Activated T-cell treated with anti-CD3 and anti-CD28 coated beads for 1 hour (primary cell): ENCODE results near the gene DSP.

ENCODE experiments used
- DNase-seq: peaks from one replicate; pipeline ENCODE4 v3.0.0-alpha.2; 2020; ENCODE audit warnings: low read depth

The DSP gene

DNA sequence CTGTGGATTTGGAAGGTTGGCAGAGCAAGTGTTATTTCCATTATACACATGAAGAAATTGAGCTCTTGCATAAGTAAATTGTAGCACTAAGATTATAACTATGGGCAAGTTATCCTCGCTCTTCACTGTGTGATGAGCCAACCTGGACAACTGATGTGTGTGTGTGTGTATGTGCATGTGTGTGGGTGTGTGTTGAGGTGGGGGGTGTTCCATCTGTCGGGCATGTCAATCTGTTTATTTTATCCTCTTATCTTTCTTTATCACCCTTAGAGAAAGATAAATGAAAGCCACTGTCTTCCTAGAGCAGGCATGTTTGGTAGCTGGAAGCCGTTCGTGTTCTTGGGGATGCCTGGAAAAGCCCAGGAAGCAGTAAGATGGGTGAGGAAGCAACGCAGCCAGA, 3.0 kb upstream of the DSP start:
- no peak for DNase-seq

DNA sequence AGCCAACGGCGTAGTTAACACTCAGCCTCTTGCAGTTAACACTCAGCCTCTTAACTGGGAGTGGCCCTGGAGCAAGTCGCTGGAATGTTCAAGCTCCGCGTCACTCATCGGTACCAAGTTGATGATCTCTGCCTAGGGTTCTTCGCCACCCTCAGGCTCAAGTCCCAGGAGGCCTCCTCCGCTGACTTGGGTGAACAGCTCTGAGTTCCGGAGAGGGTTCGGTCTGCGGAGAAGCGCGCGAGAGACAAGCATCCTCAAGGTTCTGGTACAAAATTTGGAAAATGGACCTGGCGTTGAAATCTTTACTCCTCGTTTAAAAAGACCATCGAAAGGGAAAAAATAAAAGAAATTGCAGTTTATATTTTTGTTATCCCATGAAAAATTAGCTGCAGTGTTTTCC, 876 bp upstream of the DSP start:
- no peak for DNase-seq

- DNase-seq = no peak
Observed at GRCh38 chr6:7542065-7542873, 798 bp downstream of the DSP start.

DNA sequence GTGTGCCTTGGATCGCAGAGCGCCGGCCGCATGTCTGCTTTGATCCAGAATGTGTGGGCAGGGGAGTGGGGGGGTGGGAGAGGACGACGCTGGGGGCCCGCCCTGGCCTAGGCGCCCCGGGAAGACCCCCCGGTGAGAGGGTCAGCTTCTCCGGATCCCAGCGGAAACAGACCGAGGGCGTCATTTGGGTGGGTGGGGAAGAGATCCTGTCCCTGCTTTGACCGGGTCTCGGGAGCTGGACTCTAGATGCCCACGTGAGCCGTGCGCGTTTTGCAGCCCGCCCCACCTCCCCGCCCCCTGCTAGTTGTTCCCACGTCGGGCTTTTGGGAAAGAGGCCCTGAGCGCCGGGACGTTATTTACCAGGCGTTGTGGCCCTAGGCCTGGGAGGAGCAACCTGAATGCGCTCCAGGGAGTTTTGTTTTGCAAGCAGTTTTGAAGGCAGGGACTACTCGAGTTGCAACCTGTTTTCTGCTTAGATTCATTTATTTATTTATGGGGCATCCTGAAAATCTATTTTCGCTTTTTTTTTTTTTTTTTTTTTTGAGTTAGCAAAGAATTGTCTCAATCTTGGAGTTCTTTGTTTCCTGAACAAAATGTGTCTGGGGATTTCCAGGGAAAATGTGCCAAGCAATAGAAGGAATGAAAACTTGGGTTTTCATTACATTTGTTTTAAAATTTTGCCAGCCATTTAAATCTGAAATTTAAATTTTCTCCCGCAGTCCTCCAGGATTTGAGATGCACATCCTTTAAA, 1.6 kb downstream of the DSP start:
- DNase-seq = no peak

DNA sequence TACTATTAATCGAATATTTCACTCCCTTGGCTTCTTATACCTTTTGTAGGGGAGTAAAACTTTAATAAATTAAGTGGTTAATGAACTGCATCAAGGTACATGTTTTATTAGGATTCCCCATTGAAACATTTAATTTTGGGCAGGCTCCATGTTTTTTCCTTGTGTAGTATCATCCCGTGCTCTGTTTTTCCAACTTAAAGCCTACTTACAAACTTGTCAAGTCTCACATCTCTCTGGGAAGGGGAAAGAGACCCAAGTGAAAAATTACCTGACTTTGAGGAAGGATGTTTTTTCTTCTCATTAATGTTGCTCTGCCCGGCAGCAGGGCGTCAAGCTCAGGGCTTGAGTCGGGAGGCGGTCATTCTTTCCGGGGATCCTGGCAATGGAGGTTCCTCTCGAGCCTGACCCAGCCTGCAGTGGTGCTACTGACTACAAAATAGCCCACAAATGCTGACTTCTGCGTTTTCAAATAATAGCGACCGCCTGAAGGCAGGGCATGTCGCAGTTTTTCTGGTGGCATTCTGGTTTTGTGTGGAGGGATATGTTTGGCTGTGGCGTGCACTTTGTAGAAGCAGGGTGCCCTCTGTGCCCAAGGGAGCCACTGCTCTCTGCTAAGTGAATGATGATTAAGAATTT, 2.4 kb downstream of the DSP start:
- DNase-seq = no peak

GRCh38 chr6:7544597-7544996, 3.1 kb downstream of the DSP start:
- DNase-seq = no peak

DNA sequence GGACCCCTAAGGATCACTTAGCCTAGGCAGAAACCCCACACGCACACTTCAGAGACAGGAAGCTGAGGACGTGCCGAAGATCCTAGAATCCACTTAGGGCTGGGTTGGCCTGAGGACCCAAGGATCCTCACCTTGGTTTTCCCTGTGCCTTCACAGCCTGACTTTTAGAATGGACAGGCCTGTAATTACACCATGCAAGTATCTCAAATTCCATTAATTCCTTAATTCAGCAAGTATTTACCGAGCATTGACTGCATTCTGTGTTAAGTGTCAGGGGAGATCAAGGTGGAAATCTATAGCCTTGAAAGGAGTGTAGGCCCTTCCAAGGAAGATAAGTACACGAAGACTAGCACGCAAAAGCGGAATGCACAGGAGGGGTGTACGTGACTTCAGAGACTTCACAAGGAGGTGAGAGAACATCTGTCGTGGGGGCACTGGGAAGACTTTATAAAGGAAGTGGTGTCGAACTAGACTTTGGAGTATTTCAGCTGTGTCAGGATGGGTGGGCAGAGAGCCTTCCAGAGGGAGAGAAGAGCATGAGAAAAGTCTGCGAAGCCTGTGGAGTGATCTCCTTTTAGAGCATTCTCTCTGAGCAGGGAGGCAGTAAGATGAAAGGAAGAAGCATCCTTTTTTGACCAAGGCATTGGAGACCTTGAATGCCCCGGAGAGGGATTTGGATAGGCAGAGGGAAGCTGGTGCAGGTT, 4.0 kb downstream of the DSP start:
- no peak for DNase-seq

DNA sequence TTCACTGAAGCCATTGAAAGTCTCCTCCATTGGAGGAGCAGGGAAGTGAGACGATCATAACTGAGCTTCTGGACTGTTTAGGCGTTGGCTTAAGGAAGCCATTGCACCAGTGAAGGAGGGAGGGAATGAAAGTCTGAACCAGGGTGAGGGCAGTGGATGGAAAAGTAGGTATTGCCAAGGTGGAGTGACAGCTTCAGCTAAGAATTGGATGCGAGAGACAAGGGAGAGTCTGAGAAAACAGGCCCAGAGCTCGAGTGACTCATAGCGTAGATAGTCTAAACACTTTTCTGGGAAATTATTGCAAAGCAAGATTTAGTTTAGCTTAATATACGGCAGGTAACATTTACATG, 4.5 kb downstream of the DSP start:
- no peak for DNase-seq

DNA sequence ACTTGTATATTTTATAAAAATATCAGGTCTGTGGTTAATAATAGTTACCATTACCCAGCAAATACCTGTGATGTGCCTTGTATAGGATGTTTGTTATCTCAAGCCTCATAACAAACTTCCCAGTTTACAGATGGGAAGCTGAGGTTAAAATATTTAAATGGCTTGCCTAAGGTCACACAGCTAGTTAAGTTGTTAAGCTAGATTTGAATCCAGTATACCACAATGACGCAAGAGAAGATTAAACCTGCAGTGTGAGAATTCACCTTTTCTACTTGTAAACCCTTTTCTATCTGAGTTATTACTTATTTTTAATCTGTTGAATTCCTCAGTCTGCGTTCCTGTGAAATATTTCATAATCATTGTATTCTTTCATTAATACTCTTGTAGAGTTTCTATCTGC, 4.9 kb downstream of the DSP start:
- no peak for DNase-seq

DNA sequence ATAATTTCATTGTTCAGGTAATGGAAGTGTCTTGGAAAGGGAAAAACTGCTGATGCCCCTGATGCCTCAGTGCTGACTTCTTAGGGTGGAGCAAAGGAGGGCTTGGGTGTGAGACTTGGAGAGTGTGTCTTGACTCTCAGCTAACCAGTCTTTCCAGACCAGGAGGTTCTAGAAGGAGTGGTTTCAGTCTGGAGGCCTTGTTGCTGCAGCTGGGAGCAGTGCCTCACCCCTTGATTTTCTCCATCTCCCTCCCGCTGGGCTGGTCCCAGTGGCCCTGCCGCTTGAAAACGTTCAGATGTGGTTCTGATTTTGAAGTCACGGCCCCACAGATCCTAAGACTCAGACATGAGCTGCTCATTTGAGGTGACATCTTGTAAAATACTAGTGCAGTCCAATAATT, 5.4 kb downstream of the DSP start:
- DNase-seq = no peak

DNA sequence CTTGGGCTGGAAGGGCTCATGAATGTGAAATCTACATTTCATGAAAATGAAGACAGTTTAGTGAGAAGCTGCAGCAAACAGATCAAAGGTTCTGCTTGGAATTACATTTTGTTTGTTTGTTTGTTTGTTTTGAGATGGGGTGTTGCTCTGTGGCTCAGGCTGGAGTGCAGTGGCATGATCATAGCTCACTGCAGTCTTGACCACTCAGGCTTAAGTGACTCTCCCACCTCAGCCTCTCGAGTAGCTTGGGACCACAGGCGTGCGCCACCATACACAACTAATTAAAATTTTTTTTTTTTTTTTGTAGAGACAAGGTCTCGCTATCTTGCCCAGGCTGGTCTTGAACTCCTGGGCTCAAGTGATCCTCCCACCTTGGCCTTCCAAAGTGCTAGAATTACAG, 5.8 kb downstream of the DSP start:
- DNase-seq = no peak

- DNase-seq = no peak
Observed at GRCh38 chr6:7550433-7550801, 8.9 kb downstream of the DSP start.

GRCh38 chr6:7554533-7555275, 13.2 kb downstream of the DSP start:
- no peak for DNase-seq

DNA sequence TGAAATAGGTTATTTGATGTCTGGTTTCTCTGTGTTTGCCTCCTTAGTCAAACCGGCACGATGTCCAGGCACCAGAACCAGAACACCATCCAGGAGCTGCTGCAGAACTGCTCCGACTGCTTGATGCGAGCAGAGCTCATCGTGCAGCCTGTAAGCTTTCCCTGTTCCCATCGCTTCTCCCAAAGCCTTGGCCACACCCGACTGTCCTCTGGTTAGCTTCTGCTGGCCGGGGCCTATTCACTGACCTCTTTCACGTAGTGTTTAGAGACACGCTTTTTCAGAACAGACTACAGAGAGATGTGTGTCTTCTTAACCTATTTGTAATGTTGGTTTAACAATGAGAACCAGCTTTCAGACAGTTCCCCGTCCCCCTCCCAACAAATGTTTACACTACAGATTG, 14.2 kb downstream of the DSP start:
- no peak for DNase-seq

DNA sequence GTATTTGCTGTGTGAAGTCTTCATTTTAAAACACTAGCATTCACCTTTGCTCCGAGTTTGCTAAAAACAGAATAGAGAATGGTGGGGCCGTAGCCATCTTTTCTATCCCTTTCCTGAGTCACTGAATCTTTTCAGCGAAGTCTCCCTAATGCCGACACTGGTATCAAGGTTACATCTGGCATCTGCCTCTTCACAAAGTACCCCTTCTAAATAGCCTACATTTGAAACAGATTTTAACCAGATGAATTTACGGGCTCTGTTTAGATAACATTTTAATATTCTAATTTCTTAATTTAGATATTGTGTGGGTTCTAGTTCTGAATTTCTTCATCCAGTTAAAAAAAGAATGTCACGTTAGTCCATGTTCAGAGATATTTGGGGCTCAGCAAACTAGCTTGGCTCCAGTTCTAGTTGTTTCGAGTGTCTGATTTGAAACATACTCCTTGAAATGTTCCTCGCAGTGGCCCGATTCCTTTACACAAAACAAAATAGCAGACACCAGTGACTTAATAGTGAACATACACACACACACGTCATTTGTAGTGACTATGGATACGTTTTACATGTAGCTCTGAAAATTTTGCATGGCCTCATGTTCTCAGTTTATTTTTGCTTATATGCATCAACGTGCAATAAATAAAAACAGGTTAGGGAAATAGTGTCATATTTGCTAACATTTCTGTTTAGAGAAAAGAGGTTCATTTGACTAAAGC, 15.1 kb downstream of the DSP start:
- no peak for DNase-seq

DNA sequence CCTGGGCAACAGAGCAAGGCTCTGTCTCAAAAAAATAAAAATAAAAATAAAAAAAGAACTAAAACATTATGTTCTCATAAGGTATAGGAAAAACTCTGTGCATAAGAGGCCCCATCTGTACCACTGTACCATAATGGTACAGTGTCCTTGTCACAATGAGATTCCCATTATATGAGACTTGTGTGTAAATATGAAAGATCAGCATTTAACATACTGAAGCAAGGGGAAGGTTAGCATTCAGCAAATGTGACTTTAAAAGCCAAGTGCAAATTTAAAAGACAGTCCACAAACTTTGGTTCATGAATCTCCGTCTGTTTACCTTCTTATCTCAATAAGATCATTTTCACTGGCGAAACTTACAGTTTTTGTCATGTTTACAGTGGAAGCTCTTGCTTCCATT, 16.2 kb downstream of the DSP start:
- no peak for DNase-seq

- no peak for DNase-seq
Observed at GRCh38 chr6:7558781-7559180, 17.3 kb downstream of the DSP start.

DNA sequence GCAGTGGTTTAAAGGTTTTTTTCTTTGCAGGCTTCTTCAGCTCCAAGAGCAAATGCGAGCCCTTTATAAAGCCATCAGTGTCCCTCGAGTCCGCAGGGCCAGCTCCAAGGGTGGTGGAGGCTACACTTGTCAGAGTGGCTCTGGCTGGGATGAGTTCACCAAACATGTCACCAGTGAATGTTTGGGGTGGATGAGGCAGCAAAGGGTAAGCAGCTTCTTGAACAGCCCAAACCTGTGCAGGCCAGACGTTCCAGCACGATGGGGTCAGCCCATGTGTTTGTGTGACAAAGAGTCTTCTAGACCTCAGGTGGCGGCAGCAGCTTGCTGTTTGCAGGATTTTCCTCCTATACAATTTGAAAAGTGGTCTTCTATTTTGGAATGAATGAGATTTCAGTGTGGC, 17.7 kb downstream of the DSP start:
- no peak for DNase-seq

DNA sequence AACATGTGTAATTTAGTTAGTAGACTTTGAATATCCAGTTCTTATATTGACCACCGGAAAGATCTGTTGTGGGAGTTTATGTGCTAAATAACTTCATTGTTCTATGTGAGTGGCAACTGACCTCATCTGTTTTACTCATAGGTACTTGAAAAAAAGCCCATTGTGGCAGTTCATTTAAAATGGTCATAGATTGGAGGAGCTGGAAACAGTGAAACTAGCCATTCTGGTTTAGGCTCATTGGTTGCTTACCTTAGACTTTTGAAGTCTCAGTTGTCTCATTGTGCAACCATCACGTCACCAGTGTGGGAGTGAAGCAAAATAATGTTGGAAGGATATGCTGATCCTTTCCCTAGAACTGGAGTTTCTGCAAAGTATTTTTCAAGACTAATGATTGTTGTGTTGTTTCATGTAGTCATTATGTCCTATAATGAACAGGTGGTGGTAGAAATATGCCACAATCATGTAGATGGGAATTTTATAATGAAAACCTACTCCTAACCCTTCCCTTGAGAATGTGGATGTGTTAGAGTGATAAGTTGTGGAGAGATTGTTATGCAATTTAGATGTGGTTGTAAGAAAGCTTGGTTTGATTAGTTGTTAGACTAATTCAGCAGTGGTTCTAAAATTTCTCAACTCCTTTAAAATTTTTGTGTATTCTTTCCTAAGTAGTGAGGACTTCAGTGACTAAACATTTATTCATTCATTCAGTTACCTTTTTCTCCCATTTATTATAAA, 18.3 kb downstream of the DSP start:
- DNase-seq = no peak

- no peak for DNase-seq
Observed at GRCh38 chr6:7561153-7561964, 19.9 kb downstream of the DSP start.
